Measurements from ENCODE around the gene CD244.
"Not testable (repeated sequence)": the region's sequence is repeated elsewhere in the genome, so short reads cannot be mapped to it uniquely, and the experiment has no call there.

Gene CD244

GRCh38 chr1:160808289-160808688, 54.4 kb downstream of the CD244 start:
- no peak for DNase-seq

- no peak for DNase-seq
These were observed 54.9 kb downstream of the CD244 start for GRCh38 chr1:160807738-160808137.

DNA sequence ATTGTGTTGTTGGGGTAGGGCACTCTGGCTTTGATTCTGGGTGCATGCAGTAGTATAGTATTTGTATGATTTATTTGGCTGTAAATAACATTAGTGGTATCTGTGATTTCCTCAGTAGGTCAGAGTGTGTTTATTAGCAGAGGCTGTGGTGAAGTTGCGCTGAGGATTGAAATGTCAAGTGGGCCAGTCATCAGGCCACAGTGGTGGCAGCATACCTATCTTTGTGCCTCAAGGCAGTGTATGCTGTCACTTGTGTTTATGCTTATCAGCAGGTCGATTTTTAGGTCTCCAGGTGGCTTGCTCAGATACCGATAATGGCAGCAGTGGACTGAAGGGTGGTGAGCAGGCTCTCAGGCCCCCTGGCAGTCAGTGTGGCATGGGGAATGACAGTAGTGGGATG, 55.4 kb downstream of the CD244 start:
- no peak for DNase-seq

DNA sequence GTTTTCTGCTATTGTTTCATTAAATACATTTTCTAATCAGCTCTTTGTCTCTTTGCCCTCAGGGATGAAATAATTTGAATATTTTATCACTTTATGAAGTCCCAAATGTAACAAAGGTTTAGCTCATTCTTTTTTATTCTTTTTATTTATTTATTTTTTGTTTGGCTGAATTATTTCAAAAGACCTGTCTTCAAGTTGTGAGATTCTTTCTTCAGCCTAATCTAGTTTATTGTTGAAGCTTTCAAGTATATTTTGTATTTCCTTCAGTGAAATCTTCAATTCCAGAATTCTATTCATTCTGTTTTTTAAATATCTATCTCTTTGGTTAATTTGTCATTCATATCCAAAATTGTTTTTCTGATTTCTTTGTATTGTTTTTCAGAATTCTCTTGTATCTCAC, 55.9 kb downstream of the CD244 start:
- DNase-seq = no peak

GRCh38 chr1:160806109-160806665, 56.5 kb downstream of the CD244 start:
- DNase-seq = no peak

DNA sequence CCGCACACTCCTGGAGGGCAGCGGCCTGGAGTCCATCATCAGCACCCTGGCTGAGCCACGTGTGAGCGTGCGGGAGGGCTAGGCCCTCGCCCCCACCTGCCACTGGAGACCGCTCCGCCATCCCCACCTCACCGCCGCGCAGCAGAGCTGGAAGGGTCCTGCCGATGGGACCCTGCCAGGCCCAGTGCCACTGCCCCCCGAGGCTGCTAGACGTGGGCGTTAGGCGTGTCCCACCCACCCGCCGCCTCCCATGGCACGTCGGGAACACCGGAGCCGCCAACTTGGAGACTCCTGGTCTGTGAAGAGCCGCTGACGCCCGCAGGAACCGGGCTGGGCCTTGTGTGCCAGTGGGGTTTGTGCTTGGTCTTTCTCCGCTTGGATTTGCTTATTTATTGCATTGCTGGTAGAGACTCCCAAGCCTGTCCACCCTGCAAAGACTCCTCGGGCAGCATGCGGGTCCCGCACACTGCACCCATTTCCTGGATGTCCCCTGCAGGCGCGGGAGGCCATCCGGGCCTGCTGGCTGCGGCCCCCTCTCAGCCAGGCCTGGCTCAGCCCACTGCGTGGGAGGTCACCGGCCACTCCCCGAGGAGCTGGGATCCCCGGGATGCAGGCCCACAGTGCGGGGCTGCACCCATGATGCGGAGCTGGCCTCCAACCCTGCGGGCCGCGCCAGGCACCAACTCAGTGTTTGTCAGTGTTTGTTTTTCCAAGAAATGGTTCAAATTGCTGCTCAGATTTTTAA, 60.7 kb downstream of the CD244 start:
- no peak for DNase-seq

- DNase-seq = no peak
These were observed 61.9 kb downstream of the CD244 start for GRCh38 chr1:160800645-160801408.

GRCh38 chr1:160800142-160800541, 62.5 kb downstream of the CD244 start:
- no peak for DNase-seq

- no peak for DNase-seq
These were observed 63.0 kb downstream of the CD244 start for GRCh38 chr1:160799641-160800040.

GRCh38 chr1:160798439-160798838, 64.2 kb downstream of the CD244 start:
- no peak for DNase-seq

GRCh38 chr1:160797861-160798273, 64.8 kb downstream of the CD244 start:
- no peak for DNase-seq

- no peak for DNase-seq
These were observed 65.4 kb downstream of the CD244 start for GRCh38 chr1:160797271-160797709.

DNA sequence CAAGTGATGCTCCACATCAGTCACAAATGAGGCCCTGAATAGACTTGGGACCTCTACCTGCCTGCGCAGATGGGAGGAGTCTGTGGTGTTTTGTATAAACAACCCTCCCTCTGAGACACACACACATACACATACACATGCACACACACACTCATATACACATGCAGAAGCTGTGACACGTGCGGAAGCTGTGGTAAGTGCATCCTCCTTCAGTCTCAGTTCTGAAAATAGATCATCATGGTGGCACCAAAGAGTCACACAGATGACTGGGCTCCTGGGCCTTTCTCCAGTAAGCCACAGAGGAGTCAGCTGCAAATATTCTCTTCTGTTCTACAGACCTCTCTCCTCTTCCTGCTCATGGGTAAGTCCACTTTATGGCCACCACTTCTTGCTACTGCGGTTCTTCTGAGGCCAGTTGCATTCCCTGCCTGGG, 66.7 kb downstream of the CD244 start, which contains the start of gene LY9:
TSS of gene LY9 (plus strand) at position 224 of the 433 bp plus-strand sequence. CDS start at position 238, 14 bp downstream.
- no peak for DNase-seq

DNA sequence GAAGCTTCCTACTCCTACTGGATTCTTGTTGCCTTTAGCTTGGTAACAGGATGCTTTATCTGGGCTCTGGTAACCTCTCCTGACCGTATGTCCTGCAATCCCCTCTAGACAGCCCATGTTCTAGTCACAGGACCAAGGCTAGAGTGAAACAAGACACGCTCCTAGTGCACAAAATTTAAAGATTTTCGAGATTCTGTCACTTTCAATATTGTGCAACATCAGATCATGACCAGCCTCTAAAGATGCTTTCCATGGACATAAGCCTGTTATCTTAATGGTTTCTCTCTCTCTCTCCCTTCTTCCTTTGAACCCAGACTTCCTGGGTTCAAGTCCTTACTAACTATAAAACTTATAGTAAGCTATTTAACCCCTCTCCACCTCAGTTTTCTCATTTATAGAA, 68.3 kb downstream of the CD244 start:
- DNase-seq = no peak

DNA sequence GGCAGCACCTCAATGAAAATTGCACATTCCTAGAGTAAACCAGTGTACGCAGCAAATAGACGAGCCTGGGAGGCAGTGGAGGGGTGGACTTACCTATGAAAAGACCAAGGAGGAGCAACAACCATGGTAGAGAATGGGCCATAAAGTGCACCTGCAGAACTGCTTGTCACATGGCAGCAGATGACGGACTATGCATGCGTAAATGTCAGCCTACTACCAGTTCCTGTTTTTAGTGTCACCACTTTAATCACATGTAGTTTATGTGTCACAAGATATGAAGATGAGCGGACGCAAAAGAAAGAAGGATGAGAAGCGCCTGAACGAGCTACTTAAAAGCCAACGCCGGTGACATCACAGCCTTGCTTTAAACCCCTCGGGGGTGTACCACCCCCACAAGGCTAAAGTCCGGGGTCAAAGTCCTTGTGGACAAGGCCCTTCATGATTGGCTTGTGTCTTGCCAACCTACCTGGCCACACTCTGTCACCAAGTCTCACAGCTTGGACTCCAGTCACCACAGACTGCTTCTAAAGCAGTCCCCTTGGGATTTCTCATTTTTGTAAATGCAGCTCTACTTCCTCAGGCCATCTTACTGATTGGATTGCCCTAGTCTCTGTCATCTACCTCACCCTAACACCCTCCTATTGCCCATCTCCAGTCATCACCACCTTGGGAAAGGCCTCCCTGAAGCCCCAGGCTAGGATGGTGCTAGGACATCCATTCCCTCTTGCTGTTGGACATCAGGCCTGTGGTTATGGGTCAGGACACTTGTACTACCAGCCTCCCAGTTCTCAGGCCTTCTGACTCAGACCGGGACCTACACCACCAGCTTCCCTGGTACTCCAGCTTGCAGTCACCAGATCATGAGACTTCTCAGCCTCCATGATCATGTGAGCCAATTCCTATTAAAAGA, 72.7 kb downstream of the CD244 start:
- DNase-seq = no peak

GRCh38 chr1:160789051-160789701, 73.5 kb downstream of the CD244 start:
- DNase-seq = no peak

DNA sequence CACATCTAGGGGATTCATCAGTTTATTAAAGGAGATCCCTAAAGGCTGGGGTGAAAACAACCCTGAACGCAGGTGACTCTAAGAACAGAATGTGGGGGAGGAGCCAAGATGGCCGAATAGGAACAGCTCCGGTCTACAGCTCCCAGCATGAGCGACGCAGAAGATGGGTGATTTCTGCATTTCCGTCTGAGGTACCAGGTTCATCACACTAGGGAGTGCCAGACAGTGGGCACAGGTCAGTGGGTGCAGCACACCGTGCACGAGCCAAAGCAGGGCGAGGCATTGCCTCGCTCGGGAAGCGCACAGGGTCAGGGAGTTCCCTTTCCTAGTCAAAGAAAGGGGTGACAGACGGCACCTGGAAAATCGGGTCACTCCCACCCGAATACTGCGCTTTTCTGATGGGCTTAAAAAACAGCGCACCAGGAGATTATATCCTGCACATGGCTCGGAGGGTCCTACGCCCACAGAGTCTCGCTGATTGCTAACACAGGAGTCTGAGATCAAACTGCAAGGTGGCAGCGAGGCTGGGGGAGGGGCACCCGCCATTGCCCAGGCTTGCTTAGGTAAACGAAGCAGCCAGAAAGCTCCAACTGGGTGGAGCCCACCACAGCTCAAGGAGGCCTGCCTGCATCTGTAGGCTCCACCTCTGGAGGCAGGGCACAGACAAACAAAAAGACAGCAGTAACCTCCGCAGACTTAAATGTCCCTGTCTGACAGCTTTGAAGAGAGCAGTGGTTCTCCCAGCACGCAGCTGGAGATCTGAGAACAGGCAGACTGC, 79.5 kb downstream of the CD244 start:
- not testable (repeated sequence) for DNase-seq

DNA sequence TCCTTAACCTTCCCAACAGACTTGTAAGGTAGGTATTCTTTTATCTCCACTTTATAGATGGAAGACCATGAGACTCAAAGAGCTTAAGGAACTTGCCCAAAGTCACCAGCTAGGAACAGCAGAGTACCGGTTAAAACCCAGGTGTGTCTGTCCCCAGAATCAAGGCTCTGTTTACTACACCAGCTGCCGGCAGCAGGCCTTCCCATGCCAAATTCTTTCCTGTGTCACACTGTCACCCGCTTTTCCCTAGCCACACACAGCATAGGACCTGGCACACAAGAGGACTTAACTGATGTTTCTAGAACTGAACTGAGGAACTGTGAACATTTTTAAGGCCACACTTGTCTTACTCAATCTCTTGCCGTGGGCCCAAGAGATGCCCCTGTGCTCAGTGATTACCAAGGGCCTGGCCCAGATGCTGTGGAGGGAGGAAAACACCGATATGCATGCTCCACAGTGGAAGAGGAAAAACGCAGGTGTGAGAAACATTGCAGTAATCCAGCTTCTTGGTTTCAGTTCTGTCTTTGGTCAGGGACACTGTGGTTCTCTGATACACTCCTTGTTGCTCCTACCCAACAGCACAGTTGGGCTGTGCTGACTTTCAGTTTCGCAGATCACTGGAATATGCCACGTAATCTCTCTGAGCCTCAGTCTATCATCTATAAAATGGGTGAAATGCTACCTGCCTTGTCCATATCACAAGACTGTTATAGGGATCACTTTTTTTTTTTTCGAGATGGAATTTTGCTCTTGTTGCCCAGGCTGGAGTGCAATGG, 80.6 kb downstream of the CD244 start:
- no peak for DNase-seq

DNA sequence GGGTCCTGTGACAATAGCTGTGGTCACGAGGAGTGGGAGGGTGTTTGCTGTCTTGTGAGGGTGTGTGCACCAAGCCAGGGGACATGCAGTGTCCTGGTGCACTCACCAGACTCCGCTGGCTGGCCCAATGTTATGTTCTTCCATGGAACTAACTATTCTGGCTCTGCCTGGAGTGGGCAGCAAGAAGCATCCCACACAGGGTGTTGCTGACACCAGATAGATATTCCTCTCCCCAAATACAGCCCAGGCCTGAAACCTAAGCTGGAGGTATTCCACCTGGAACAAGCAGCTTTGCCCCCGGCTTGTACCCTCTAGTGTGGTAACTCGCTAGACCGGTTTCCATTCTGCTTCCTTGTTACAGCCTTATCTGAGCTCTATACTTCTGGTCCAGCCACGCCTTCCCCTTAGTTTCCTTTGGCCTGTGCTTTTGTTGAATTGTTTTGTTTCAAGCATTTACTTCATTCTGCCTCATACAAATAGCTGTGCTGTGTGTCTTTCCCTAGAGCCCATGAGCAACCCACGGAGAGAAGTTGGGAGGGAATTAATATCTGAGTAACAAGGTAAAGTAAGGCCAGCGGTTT, 81.4 kb downstream of the CD244 start:
- DNase-seq = no peak

DNA sequence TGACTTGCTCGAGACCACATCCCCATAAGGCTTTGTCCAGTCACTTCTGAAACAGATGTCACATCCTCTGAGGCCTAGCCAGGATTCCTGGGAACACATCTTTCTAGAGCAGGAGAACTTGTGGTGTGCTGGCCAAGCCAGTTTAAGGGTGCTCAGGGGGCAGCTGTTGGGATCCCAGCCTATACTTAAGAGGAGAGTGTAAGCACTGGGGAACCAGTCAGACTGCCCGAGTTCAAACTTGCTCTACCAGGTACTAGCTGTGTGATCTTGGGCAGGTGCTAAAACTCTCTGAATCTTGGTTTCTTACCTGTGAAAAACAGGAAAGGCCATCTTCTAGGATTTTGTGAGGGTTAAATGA, 82.3 kb downstream of the CD244 start:
- DNase-seq = no peak
